ENCODE data around the gene FEM1B. TPM values are rescaled to one million over a fixed set of nuclear protein-coding genes. Genes with fewer than 3 reads are reported as not detected.

The FEM1B gene
- total RNA-seq, 4 donors from 2014 or later: 25.1 to 64.7 (median 43.0) TPM

DNA sequence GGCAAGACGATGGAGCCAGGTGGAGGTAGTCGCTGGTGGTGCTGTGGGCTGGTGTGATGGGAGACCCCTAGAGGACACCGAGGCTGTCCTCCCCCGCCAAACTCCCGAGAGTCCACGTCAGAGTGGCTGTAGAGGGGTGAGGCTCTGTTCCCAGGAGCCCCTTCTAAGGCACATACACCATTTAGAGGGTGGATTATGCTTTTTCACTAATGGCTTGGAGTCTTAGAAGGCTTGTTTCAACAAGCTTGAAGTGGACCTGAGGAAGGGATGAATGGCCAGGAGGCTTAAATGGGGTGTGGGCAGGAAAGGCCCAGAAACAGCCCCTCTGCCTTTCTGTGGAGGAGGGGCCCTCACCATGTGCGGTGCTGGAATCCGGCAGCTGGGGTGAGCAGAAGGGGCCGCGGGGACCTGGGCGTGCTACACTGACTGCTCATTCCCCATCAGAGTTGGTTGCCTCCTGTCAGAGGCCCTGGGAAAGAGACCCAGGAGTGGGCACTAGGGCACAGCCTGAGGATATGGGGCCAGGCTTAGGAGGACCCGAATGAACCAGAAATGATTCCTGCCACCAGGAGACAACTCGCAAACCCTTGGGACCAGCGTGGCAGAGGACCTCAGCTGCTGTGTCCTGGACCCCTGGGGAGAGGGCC is 66.2 kb downstream of the FEM1B start:
- DNase-seq: no peak
- Histone ChIP-seq H3K27ac (no peak overlapping the region), H3K4me3 (no peak overlapping the region), H3K9me3 (no peaks in the 10 kb centered on the region), H3K27me3 (no peaks in the 10 kb centered on the region), H3K36me3 (no peaks in the 10 kb centered on the region), H3K4me1 (peaks cover 0 to 10% (median 0%) of the 10 kb centered on the region in 4 donors)
- in situ Hi-C loops (cut with MboI; ENCODE audit: low pct_ligation_motif_present in 1 of 4, low pct_unique_long_range_greater_than_20kb in 1 of 4, low sequenced_read_pairs in 3 of 4): no loop called here
- 91% methylated on average over 14 of the region's 14 CpGs; no CpG with 5 or more reads in 1 of the 2 donors for WGBS, 2 donors (ENCODE audit: low coverage in 1 of 2)
- no peak for TF ChIP-seq EP300 (IDR thresholded peaks at IDR 0.05; ENCODE audit: low read depth)
- no peak for TF ChIP-seq POLR2A (IDR thresholded peaks at IDR 0.05)
- TF ChIP-seq POLR2AphosphoS5 (IDR thresholded peaks at IDR 0.05): no peak
- TF ChIP-seq, protein P1, sequence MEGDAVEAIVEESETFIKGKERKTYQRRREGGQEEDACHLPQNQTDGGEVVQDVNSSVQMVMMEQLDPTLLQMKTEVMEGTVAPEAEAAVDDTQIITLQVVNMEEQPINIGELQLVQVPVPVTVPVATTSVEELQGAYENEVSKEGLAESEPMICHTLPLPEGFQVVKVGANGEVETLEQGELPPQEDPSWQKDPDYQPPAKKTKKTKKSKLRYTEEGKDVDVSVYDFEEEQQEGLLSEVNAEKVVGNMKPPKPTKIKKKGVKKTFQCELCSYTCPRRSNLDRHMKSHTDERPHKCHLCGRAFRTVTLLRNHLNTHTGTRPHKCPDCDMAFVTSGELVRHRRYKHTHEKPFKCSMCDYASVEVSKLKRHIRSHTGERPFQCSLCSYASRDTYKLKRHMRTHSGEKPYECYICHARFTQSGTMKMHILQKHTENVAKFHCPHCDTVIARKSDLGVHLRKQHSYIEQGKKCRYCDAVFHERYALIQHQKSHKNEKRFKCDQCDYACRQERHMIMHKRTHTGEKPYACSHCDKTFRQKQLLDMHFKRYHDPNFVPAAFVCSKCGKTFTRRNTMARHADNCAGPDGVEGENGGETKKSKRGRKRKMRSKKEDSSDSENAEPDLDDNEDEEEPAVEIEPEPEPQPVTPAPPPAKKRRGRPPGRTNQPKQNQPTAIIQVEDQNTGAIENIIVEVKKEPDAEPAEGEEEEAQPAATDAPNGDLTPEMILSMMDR (IDR thresholded peaks at IDR 0.05): no peak
- intact Hi-C loops (cut with DNase I; ENCODE audit: low total_unique reads): no loop called here

- H3K27me3 ChIP-seq: no peaks in the 10 kb centered on the region
- no peak for DNase-seq
- in situ Hi-C loops (cut with MboI; ENCODE audit: low pct_ligation_motif_present in 1 of 4, low pct_unique_long_range_greater_than_20kb in 1 of 4, low sequenced_read_pairs in 3 of 4) (no loop called here), intact Hi-C loops (cut with DNase I; ENCODE audit: low total_unique reads) (no loop called here)
- H3K36me3 ChIP-seq: no peaks in the 10 kb centered on the region
- no peak overlapping the region for H3K27ac ChIP-seq
- no peaks in the 10 kb centered on the region for H3K9me3 ChIP-seq
- WGBS, 2 donors (ENCODE audit: low coverage in 1 of 2): 87 to 97% methylated on average over 4 to 7 of the region's 7 CpGs
- TF ChIP-seq EP300 (IDR thresholded peaks at IDR 0.05; ENCODE audit: low read depth) (no peak), POLR2A (IDR thresholded peaks at IDR 0.05) (no peak), POLR2AphosphoS5 (IDR thresholded peaks at IDR 0.05) (no peak)
- TF ChIP-seq, protein P1 (IDR thresholded peaks at IDR 0.05): no peak
- H3K4me3 ChIP-seq: no peak overlapping the region
- peaks cover 0 to 10% (median 0%) of the 10 kb centered on the region in 4 donors for H3K4me1 ChIP-seq
Measured at GRCh38 chr15:68344600-68344999, 67.1 kb downstream of the FEM1B start.

Other genes starting within 250 kb of the FEM1B start
- gene PIAS1, start 223.4 kb upstream of the FEM1B start, total RNA-seq: 100 to 1,000 TPM in 1 of 4 donors, 10 to 100 TPM in 3; 34.0 to 141 (median 55.4) TPM
- gene CALML4, start 72.4 kb upstream of the FEM1B start, total RNA-seq: 100 to 1,000 TPM in 1 of 4 donors, 10 to 100 TPM in 3; 56.3 to 153 (median 75.2) TPM
- gene CLN6, start 48.0 kb upstream of the FEM1B start, total RNA-seq: 10 to 100 TPM; 13.8 to 28.1 (median 18.2) TPM
- 1 to 10 TPM in 2 of 4 donors, under 1 TPM in 2; 0.37 to 3.2 (median 1.1) TPM for gene ITGA11, start 154.4 kb downstream of the FEM1B start, total RNA-seq